ENCODE results near the gene SLC10A3. TPM values are rescaled to one million over a fixed set of nuclear protein-coding genes. Genes with fewer than 3 reads are reported as not detected.

The SLC10A3 gene
- total and polyA plus RNA-seq, 11 donors = 8.3 to 50.6 (median 15.5) TPM

GRCh38 chrX:154507673-154508383, 17.4 kb upstream of the SLC10A3 start:
- intact Hi-C loops (cut with DNase I) = no loop called here
- WGBS, 4 donors = 85 to 93% (median 89%) methylated on average over 20 to 24 of the region's 24 CpGs
- Histone ChIP-seq H3K27ac (no peak overlapping the region), H3K9me3 (peaks cover 0 to 10% (median 0%) of the 10 kb centered on the region in 12 donors), H3K4me1 (peaks cover 0 to 6% (median 0%) of the 10 kb centered on the region in 12 donors), H3K27me3 (peaks cover 0 to 3% (median 0%) of the 10 kb centered on the region in 9 donors), H3K36me3 (peaks cover 0 to 29% (median 10%) of the 10 kb centered on the region in 9 donors), H3K4me3 (no peak overlapping the region)
- TF ChIP-seq, protein P1, sequence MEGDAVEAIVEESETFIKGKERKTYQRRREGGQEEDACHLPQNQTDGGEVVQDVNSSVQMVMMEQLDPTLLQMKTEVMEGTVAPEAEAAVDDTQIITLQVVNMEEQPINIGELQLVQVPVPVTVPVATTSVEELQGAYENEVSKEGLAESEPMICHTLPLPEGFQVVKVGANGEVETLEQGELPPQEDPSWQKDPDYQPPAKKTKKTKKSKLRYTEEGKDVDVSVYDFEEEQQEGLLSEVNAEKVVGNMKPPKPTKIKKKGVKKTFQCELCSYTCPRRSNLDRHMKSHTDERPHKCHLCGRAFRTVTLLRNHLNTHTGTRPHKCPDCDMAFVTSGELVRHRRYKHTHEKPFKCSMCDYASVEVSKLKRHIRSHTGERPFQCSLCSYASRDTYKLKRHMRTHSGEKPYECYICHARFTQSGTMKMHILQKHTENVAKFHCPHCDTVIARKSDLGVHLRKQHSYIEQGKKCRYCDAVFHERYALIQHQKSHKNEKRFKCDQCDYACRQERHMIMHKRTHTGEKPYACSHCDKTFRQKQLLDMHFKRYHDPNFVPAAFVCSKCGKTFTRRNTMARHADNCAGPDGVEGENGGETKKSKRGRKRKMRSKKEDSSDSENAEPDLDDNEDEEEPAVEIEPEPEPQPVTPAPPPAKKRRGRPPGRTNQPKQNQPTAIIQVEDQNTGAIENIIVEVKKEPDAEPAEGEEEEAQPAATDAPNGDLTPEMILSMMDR (IDR thresholded peaks at IDR 0.05) = no peak
- TF ChIP-seq POLR2A (IDR thresholded peaks at IDR 0.05) = no peak
- DNase-seq (peak in 1 of 5 donors; percentile 23), ATAC-seq (no peak)

DNA sequence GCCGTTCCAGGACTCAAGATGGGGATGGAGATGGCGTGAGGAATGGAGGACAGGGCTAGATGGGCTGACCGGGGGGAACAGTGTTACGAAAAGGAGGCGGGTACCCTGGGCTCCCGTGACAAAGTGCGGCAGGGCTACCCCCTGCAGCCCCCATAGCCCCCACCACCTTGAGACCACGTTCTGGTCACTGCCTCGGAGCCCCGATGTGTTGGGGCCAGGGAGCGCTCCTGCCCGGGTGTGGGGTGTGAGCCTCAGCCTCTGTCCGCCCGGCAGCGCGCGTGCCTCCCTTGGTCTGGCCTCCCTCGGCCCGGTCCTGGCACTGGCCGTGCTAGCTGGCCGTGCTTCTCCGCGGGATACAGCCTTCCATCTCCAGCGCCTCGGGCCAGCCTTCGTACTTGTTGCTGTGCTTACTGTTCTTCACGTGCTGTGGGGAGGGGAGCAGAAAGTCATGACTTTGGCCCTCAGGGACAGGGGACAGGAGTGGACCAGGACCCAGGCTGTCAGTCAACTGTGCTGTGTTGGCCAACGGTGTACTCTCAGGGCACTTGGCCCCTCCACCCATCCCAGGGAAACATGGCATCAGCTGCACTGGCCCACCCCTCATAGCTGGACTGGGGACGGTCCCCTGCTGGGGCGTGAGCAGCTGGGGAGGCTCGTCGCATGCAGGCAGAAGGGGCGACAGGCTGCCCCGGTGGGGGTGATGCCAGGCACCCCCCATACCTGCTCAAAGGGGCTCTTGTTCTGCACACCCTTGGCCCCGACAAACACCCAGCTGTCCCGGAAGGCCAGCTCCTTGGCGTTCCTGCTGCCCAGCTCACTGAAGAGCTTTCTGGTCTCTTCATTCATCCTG, 16.3 kb upstream of the SLC10A3 start:
- H3K4me3 ChIP-seq = no peak overlapping the region
- peaks cover 0 to 5% (median 0%) of the 10 kb centered on the region in 12 donors for H3K4me1 ChIP-seq
- no peak for DNase-seq
- H3K36me3 ChIP-seq = peaks cover 0 to 29% (median 10%) of the 10 kb centered on the region in 9 donors
- peaks cover 0 to 3% (median 0%) of the 10 kb centered on the region in 9 donors for H3K27me3 ChIP-seq
- ATAC-seq = peak in 1 of 4 donors; percentile 29
- H3K9me3 ChIP-seq = peaks cover 0 to 10% (median 0%) of the 10 kb centered on the region in 12 donors
- H3K27ac ChIP-seq = no peak overlapping the region
- intact Hi-C loops (cut with DNase I) = no loop called here
- no peak for TF ChIP-seq POLR2A (IDR thresholded peaks at IDR 0.05)
- TF ChIP-seq, protein P1 (IDR thresholded peaks at IDR 0.05) = no peak
- WGBS, 4 donors = 87 to 95% (median 92%) methylated on average over 21 to 37 of the region's 37 CpGs

DNA sequence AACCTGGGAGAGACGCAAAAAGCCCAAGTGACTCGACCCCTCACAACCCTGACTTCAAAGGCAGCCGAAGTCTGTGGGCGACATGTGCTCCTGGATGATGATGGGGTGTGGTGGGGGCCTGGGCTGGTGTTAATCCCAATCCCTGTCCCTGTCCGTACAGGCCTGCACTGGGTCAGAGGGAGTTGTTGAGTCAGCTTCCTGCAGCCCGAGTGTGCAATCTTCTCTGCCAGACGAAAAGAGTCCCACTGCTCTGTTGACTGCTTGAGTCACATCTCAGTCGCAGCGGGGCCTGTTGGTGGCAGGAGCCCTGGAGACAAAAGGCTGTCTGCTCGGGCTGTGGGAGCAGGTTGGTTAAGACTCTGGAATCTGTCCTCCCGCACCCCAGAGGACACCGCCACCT, 15.3 kb upstream of the SLC10A3 start:
- intact Hi-C loops (cut with DNase I) = no loop called here
- Histone ChIP-seq H3K9me3 (peaks cover 0 to 10% (median 0%) of the 10 kb centered on the region in 12 donors), H3K27me3 (peaks cover 0 to 3% (median 0%) of the 10 kb centered on the region in 9 donors), H3K4me1 (no peaks in the 10 kb centered on the region), H3K27ac (no peak overlapping the region), H3K4me3 (no peak overlapping the region), H3K36me3 (peaks cover 0 to 29% (median 10%) of the 10 kb centered on the region in 9 donors)
- TF ChIP-seq POLR2A (IDR thresholded peaks at IDR 0.05) = no peak
- TF ChIP-seq, protein P1 (IDR thresholded peaks at IDR 0.05) = no peak
- 72 to 85% (median 77%) methylated on average over 5 to 12 of the region's 12 CpGs for WGBS, 4 donors
- no peak for ATAC-seq
- no peak for DNase-seq

DNA sequence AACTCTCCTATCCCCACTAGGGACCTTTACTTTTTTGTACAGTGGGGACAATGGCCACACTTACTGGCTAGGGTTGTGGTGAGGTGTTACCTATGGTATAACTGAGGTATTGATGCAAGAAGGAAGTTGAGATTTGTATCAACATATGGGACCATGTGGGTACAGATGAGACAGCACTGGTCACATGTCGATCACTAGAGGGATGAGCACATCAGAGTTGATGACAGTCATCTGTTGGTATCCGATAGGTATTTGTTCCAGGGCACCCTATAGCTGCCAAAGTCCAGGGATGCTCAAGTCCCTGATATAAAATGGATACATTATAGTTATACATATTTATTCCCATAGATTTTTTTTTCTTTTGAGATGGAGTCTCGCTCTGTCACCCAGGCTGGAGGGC, 12.6 kb upstream of the SLC10A3 start:
- WGBS, 4 donors = 84 to 92% (median 86%) methylated on average over 3 of the region's 3 CpGs
- DNase-seq (no peak), ATAC-seq (no peak)
- intact Hi-C loops (cut with DNase I) = no loop called here
- Histone ChIP-seq H3K27me3 (no peaks in the 10 kb centered on the region), H3K9me3 (no peaks in the 10 kb centered on the region), H3K4me1 (no peaks in the 10 kb centered on the region), H3K36me3 (peaks cover 0 to 20% (median 8%) of the 10 kb centered on the region in 9 donors), H3K4me3 (no peak overlapping the region), H3K27ac (no peak overlapping the region)
- TF ChIP-seq, protein P1 (IDR thresholded peaks at IDR 0.05) = no peak
- TF ChIP-seq POLR2A (IDR thresholded peaks at IDR 0.05) = no peak

All from heart left ventricle (tissue), 16 donors.